Astrocyte (in vitro differentiated cells and primary cell): ENCODE results near the gene PRKAR1A. TPM values are rescaled to one million over a fixed set of nuclear protein-coding genes. Genes with fewer than 3 reads are reported as not detected.

Experiments used
- DNase-seq: peaks from one replicate; pipeline ENCODE4 v3.0.0-alpha.2; 2010; ENCODE audit warnings: low read depth
- FAIRE-seq: peaks from 2 replicates; lab custom pipeline; 2011; peaks lifted over from hg19 to GRCh38; lab: Jason Lieb, UNC
- H2AFZ ChIP-seq: 2 replicates; pipeline ENCODE4 v1.6.0; 2012; ENCODE audit warnings: low read depth, low read length, inconsistent platforms
- H3K27ac ChIP-seq: 2 replicates; pipeline ENCODE4 v1.5.1; 2011; ENCODE audit warnings: low read depth, low read length, inconsistent platforms
- H3K27me3 ChIP-seq: 2 replicates; pipeline ENCODE4 v1.6.0; 2011; ENCODE audit warnings: low read length, inconsistent platforms; ENCODE audit not compliant: insufficient read depth
- H3K36me3 ChIP-seq: 2 replicates; pipeline ENCODE4 v1.5.1; 2011; ENCODE audit warnings: low read length, inconsistent platforms; ENCODE audit not compliant: insufficient read depth
- H3K4me1 ChIP-seq: 2 replicates; pipeline ENCODE4 v1.5.1; 2011; ENCODE audit warnings: low read length, inconsistent platforms; ENCODE audit not compliant: insufficient read depth
- H3K4me2 ChIP-seq: 2 replicates; pipeline ENCODE4 v1.6.0; 2012; ENCODE audit warnings: low read length, inconsistent platforms
- H3K4me3 ChIP-seq: 2 replicates; pipeline ENCODE4 v1.5.1; 2011; ENCODE audit warnings: low read depth, mild to moderate bottlenecking, low read length, inconsistent platforms; ENCODE audit not compliant: insufficient read depth
- H3K79me2 ChIP-seq: 2 replicates; pipeline ENCODE4 v1.6.0; 2012; ENCODE audit warnings: mild to moderate bottlenecking, low read length, inconsistent platforms; ENCODE audit not compliant: insufficient read depth
- H3K9ac ChIP-seq: 2 replicates; pipeline ENCODE4 v1.6.0; 2012; ENCODE audit warnings: mild to moderate bottlenecking, low read length, inconsistent platforms
- H3K9me3 ChIP-seq: 2 replicates; pipeline ENCODE4 v1.5.1; 2012; ENCODE audit warnings: low read depth, mild to moderate bottlenecking, low read length, inconsistent platforms; ENCODE audit not compliant: insufficient read depth
- H4K20me1 ChIP-seq: 2 replicates; pipeline ENCODE4 v1.6.0; 2012; ENCODE audit warnings: low read length, inconsistent platforms; ENCODE audit not compliant: insufficient read depth
- H3K27ac Mint-ChIP-seq: one replicate; pipeline ENCODE4 v1.8.0; 2021; ENCODE audit warnings: mild to moderate bottlenecking, mixed read lengths; ENCODE audit not compliant: unreplicated experiment
- H3K27me3 Mint-ChIP-seq: one replicate; pipeline ENCODE4 v1.8.0; 2021; ENCODE audit warnings: low read depth, mixed read lengths; ENCODE audit not compliant: unreplicated experiment
- H3K36me3 Mint-ChIP-seq: one replicate; pipeline ENCODE4 v1.8.0; 2021; ENCODE audit warnings: low read depth, mixed read lengths; ENCODE audit not compliant: unreplicated experiment
- H3K4me1 Mint-ChIP-seq: one replicate; pipeline ENCODE4 v1.8.0; 2021; ENCODE audit warnings: low read depth, mixed read lengths; ENCODE audit not compliant: unreplicated experiment
- H3K4me3 Mint-ChIP-seq: one replicate; pipeline ENCODE4 v1.8.0; 2021; ENCODE audit warnings: mild to moderate bottlenecking, moderate library complexity, mixed read lengths; ENCODE audit not compliant: unreplicated experiment
- H3K9me3 Mint-ChIP-seq: one replicate; pipeline ENCODE4 v1.8.0; 2021; ENCODE audit warnings: mild to moderate bottlenecking, mixed read lengths; ENCODE audit not compliant: unreplicated experiment
- CTCF ChIP-seq: IDR thresholded peaks from 2 replicates; pipeline ENCODE4 v1.5.1; 2011; ENCODE audit warnings: low read depth, mild to moderate bottlenecking, inconsistent platforms, low read length, moderate library complexity; ENCODE audit not compliant: insufficient read depth
- EZH2 ChIP-seq: IDR thresholded peaks from 2 replicates; pipeline ENCODE4 v1.6.1; 2012; ENCODE audit warnings: mild to moderate bottlenecking, low read length, inconsistent platforms; ENCODE audit not compliant: insufficient read depth
- total RNA-seq: library from RNA; stranded (reverse); gene quantifications from 2 replicates; pipeline ENCODE4 v1.2.1, GENCODE V29; 2021

PRKAR1A gene
- total RNA-seq, 1 donor from 2014 or later, result 235 TPM

- H3K4me1 ChIP-seq, result no peaks in the 10 kb centered on the region
- FAIRE-seq, result no peak
- H3K9me3 Mint-ChIP-seq, result no peaks in the 10 kb centered on the region
These were observed 58.3 kb downstream of the PRKAR1A start for GRCh38 chr17:68570526-68570925.

GRCh38 chr17:68572138-68572842, 60.1 kb downstream of the PRKAR1A start:
- no peak for DNase-seq
- no peaks in the 10 kb centered on the region for H3K4me1 ChIP-seq
- no peak overlapping the region for H3K27ac Mint-ChIP-seq
- no peak overlapping the region for H3K27ac ChIP-seq
- H3K9me3 ChIP-seq, result no peaks in the 10 kb centered on the region
- H3K79me2 ChIP-seq, result no peaks in the 10 kb centered on the region
- no peak for FAIRE-seq
- H3K36me3 ChIP-seq, result no peaks in the 10 kb centered on the region
- no peak overlapping the region for H3K4me3 Mint-ChIP-seq
- H3K4me2 ChIP-seq, result no peak overlapping the region
- no peaks in the 10 kb centered on the region for H3K36me3 Mint-ChIP-seq
- peaks cover 5% of the 10 kb centered on the region for H3K4me1 Mint-ChIP-seq
- TF ChIP-seq EZH2, result no peak
- no peak for TF ChIP-seq CTCF
- H3K9me3 Mint-ChIP-seq, result no peaks in the 10 kb centered on the region
- H3K27me3 Mint-ChIP-seq, result peaks cover 7% of the 10 kb centered on the region
- H3K9ac ChIP-seq, result no peak overlapping the region
- H2AFZ ChIP-seq, result no peak overlapping the region
- H4K20me1 ChIP-seq, result no peaks in the 10 kb centered on the region
- H3K27me3 ChIP-seq, result no peaks in the 10 kb centered on the region
- no peak overlapping the region for H3K4me3 ChIP-seq

More at GRCh38 chr17:68570526-68570925, 58.3 kb downstream of the PRKAR1A start:
- no peak overlapping the region for H3K9ac ChIP-seq
- Mint-ChIP-seq H3K27me3 (peaks cover 7% of the 10 kb centered on the region), H3K27ac (no peak overlapping the region), H3K4me3 (no peak overlapping the region), H3K4me1 (no peaks in the 10 kb centered on the region), H3K36me3 (no peaks in the 10 kb centered on the region)
- H3K79me2 ChIP-seq, result no peaks in the 10 kb centered on the region
- H3K4me3 ChIP-seq, result no peak overlapping the region
- H3K4me2 ChIP-seq, result no peak overlapping the region
- no peaks in the 10 kb centered on the region for H3K36me3 ChIP-seq
- no peaks in the 10 kb centered on the region for H3K27me3 ChIP-seq
- no peaks in the 10 kb centered on the region for H4K20me1 ChIP-seq
- TF ChIP-seq CTCF (no peak), EZH2 (no peak)
- no peak overlapping the region for H2AFZ ChIP-seq
- DNase-seq, result no peak
- no peak overlapping the region for H3K27ac ChIP-seq
- H3K9me3 ChIP-seq, result no peaks in the 10 kb centered on the region

- no peak overlapping the region for H3K4me2 ChIP-seq
- no peak overlapping the region for H2AFZ ChIP-seq
- FAIRE-seq (no peak), DNase-seq (no peak)
- no peak for TF ChIP-seq EZH2
- TF ChIP-seq CTCF, result no peak
- Mint-ChIP-seq H3K4me1 (peaks cover 5% of the 10 kb centered on the region), H3K36me3 (no peaks in the 10 kb centered on the region), H3K4me3 (no peak overlapping the region), H3K27ac (no peak overlapping the region), H3K27me3 (peaks cover 5% of the 10 kb centered on the region), H3K9me3 (no peaks in the 10 kb centered on the region)
- no peaks in the 10 kb centered on the region for H3K9me3 ChIP-seq
- H3K9ac ChIP-seq, result no peak overlapping the region
- no peaks in the 10 kb centered on the region for H3K36me3 ChIP-seq
- no peaks in the 10 kb centered on the region for H3K4me1 ChIP-seq
- no peak overlapping the region for H3K4me3 ChIP-seq
- H3K79me2 ChIP-seq, result no peaks in the 10 kb centered on the region
- H4K20me1 ChIP-seq, result no peaks in the 10 kb centered on the region
- no peaks in the 10 kb centered on the region for H3K27me3 ChIP-seq
- no peak overlapping the region for H3K27ac ChIP-seq
These were observed 61.1 kb downstream of the PRKAR1A start for GRCh38 chr17:68573338-68573737.
